ENCODE measurements around the gene NSMCE1.

- TF ChIP-seq CTCF (conservative IDR thresholded peaks at IDR 0.05; ENCODE audit: low read depth, low read length) (no peak), EZH2 (IDR thresholded peaks at IDR 0.05; ENCODE audit: borderline replicate concordance, low read depth, low read length, poor library complexity, severe bottlenecking) (no peak)
Observed at GRCh38 chr16:27246439-27246838, 22.1 kb downstream of the NSMCE1 start.

All from A673 (cell line).